Prostate gland (tissue), 2 donors: ENCODE data around the gene CCNDBP1.

Experiments
- CTCF ChIP-seq, 4 experiments: fragments of 200-600 bp in 2 of 4; fragments of 450-650 bp in 2 of 4; sonication (generic) in 2 of 4; IDR thresholded peaks; 1 replicate in 3 of 4; 2 replicates in 1 of 4; pipeline ENCODE4 v1.5.1; 2016 to 2019; ENCODE audit warnings: antibody characterized with exemption in 4 of 4, mild to moderate bottlenecking in 2 of 4, moderate library complexity in 2 of 4
- POLR2A ChIP-seq: fragments of 450-650 bp; IDR thresholded peaks from one replicate; pipeline ENCODE4 v1.6.1; 2016; ENCODE audit warnings: antibody characterized with exemption, mild to moderate bottlenecking

GRCh38 chr15:43235536-43235935, 50.3 kb downstream of the CCNDBP1 start:
- TF ChIP-seq CTCF (IDR thresholded peaks at IDR 0.05) = no peak
- no peak for TF ChIP-seq POLR2A
